ENCODE data around the gene EIPR1.

The EIPR1 gene

GRCh38 chr2:3147651-3148530 lies 229.7 kb downstream of the EIPR1 start:
- no peak for TF ChIP-seq CTCF (IDR thresholded peaks at IDR 0.05; ENCODE audit: borderline replicate concordance, insufficient read depth, low read depth, low read length)
- H3K4me3 ChIP-seq (ENCODE audit: low read depth, low read length), result no peak overlapping the region

DNA sequence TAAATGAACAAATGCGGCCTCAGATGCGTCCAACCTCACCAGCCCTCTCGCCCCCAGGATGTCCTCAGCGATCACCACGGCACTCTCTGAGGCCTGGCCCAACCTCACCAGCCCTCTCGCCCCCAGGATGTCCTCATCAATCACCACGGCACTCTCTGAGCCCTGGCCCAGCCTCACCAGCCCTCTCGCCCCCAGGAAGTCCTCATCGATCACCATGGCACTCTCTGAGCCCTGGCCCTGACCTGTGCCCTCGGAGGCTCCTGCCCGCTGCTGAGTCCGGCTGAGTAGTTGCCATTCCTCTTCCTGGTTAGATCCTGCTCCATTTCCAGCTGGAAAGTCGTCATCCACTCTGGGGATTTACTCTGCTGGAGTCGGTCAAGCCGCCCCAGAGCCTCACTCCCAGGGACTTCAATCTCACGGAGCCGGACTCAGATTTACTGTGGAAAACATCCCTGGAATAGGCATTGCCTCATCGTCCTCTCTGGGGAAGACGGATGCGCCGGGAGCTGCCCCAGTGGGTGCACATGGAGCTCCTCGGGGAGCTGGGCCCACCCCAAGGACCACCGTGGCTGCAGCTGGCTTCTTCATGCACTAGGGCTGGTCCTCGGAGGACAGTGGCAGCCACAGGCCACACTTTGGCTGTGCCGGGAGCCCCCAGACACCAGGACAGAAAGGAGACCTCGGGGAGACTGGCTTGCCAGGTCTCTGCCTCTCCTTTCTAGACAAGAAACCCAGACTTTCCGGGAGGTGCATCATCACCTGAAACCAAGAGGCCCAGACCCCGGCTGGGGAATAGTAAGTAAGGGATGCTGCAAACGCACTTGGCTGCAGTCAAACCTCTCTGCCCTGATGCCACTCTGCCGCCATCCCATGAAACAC lies 230.6 kb downstream of the EIPR1 start:
- H3K4me3 ChIP-seq (ENCODE audit: low read depth, low read length), result no peak overlapping the region
- no peak for TF ChIP-seq CTCF (IDR thresholded peaks at IDR 0.05; ENCODE audit: borderline replicate concordance, insufficient read depth, low read depth, low read length)

DNA sequence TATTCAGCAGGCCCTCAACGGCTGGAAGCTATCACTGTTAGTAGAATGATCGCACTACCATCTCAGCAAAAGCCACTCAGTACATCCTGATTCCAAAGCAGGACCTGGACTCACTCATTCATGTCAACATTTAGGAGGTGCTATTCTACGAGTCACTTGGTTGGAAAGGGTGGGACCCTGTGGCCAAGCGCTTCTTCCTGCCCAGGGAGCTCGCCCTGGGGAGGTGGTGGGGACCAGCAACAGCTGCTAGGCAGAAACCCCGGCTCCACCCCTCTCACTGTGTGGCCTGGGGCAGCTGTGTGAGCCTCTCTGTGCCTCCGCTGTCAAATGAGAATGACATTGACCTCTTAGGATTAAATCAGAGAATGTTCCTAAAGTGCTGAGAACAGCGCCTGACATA lies 231.4 kb downstream of the EIPR1 start:
- TF ChIP-seq CTCF (IDR thresholded peaks at IDR 0.05; ENCODE audit: borderline replicate concordance, insufficient read depth, low read depth, low read length), result no peak
- H3K4me3 ChIP-seq (ENCODE audit: low read depth, low read length), result no peak overlapping the region

DNA sequence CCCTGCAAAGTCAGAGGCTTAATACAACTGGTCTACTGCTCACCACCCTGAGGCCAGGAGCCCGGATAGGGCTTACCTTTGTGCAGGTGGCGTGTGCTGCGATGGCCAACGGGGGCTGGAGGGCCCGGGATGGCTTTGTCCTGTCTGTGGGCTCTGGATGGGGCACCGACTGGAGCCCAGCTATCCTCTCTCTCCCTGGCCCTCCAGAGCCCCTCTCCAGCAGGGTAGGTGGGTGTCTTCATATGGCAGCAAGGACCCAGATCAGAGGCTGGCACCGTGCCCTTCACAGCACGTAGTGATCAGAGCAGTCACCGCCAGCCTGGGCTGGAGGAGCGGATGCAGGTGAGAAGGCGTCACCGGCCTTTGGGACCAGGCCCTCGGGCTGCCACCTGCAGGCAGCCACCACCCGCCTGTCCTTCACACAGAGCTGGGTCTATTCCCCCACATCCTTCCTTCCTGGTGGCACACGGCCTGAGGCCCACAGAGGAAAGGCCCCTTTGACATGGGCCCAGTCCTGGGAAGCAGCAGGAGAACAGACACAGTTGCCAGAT lies 232.1 kb downstream of the EIPR1 start:
- H3K4me3 ChIP-seq (ENCODE audit: low read depth, low read length), result no peak overlapping the region
- TF ChIP-seq CTCF (IDR thresholded peaks at IDR 0.05; ENCODE audit: borderline replicate concordance, insufficient read depth, low read depth, low read length), result no peak

- H3K4me3 ChIP-seq (ENCODE audit: low read depth, low read length), result no peak overlapping the region
- no peak for TF ChIP-seq CTCF (IDR thresholded peaks at IDR 0.05; ENCODE audit: borderline replicate concordance, insufficient read depth, low read depth, low read length)
Measured at GRCh38 chr2:3144856-3145255, 232.8 kb downstream of the EIPR1 start.

DNA sequence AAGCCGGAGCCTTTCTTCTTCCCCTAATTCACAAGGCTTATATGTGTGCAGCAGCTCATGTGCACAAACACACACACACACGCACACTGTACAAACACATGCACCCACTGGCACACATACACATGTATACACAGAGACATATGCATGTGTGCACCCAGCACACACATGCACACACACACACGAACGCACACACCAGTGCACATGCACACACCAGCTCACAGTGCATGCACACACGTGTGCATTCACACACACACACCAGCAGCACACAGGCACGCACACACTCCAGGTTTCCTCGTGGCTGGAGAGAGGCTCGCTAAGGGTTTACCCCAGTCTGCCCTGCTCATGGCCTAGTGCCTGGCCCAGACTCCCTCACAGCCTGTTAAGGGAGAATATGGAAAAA lies 234.0 kb downstream of the EIPR1 start:
- TF ChIP-seq CTCF (IDR thresholded peaks at IDR 0.05; ENCODE audit: borderline replicate concordance, insufficient read depth, low read depth, low read length), result no peak
- no peak overlapping the region for H3K4me3 ChIP-seq (ENCODE audit: low read depth, low read length)
